Right lobe of liver (tissue), 4 donors: ENCODE measurements around the gene ELANE.
"Not testable (repeated sequence)": the region's sequence is repeated elsewhere in the genome, so short reads cannot be mapped to it uniquely, and the experiment has no call there.

Source experiments
- CTCF ChIP-seq, 4 donors: fragments of 200-600 bp in 3 of 4; fragments of 450-650 bp in 1 of 4; IDR thresholded peaks; one replicate each; pipeline versions ENCODE4 v1.5.1 to v1.8.0; 2016 to 2022; ENCODE audit warnings: antibody characterized with exemption in 4 of 4, mild to moderate bottlenecking in 2 of 4
- POLR2A ChIP-seq: fragments of 450-650 bp; IDR thresholded peaks from one replicate; pipeline ENCODE4 v1.6.1; 2017; ENCODE audit warnings: antibody characterized with exemption, mild to moderate bottlenecking
- donor health status: DM: no; HTN: no; CAD: no.
- donor health status: DM: no; HTN: no; CAD: no.
- donor health status: DM: no; HTN: yes; CAD: no.

GRCh38 chr19:891421-892200 lies 39.5 kb downstream of the ELANE start:
- not testable (repeated sequence) for TF ChIP-seq CTCF (IDR thresholded peaks at IDR 0.05); POLR2A
